CD4-positive, alpha-beta T cell (primary cell): Measurements from ENCODE around the gene ASTN2. TPM values are rescaled to one million over a fixed set of nuclear protein-coding genes. Genes with fewer than 3 reads are reported as not detected.
"Not testable (repeated sequence)": the region's sequence is repeated elsewhere in the genome, so short reads cannot be mapped to it uniquely, and the experiment has no call there.

Experiments used
- ATAC-seq: fragments of 200-7000 bp; cut with Tn5 transposase; one replicate; pipeline ENCODE4 v1.10.0; 2022; ENCODE audit warnings: mild to moderate bottlenecking; ENCODE audit not compliant: poor library complexity
- CTCF ChIA-PET: fragments of 350-600 bp; sonication (Branson Sonifier 250); formaldehyde crosslinking; loops from one replicate; lab custom pipeline; 2021; ENCODE audit warnings: antibody characterized with exemption, inconsistent platforms; lab: Charles Lee
- POLR2A ChIA-PET: fragments of 350-600 bp; sonication (Branson Sonifier 250); formaldehyde crosslinking; loops from one replicate; lab custom pipeline; 2021; ENCODE audit warnings: antibody characterized with exemption, inconsistent platforms; lab: Charles Lee
- DNase-seq, 14 experiments: peaks; one replicate each; pipeline ENCODE4 v3.0.0-alpha.2; 2013 to 2020; ENCODE audit warnings: mixed read lengths in 2 of 14
- H3K27ac ChIP-seq, 2 donors: one replicate each; pipeline versions ENCODE4 v1.5.1 to v1.7.0; 2013; ENCODE audit warnings: low read length in 2 of 2, low read depth in 1 of 2, mild to moderate bottlenecking in 1 of 2
- H3K27me3 ChIP-seq, 2 experiments: 1 replicate in 1 of 2; 2 replicates in 1 of 2; pipeline versions ENCODE4 v1.6.1 to v1.7.0; 2013; ENCODE audit warnings: low read length in 2 of 2, control low read depth in 1 of 2, mild to moderate bottlenecking in 1 of 2, moderate library complexity in 1 of 2; ENCODE audit not compliant: insufficient read depth in 2 of 2, control insufficient read depth in 1 of 2
- H3K36me3 ChIP-seq: one replicate; pipeline ENCODE4 v1.6.1; 2013; ENCODE audit warnings: low read length, control low read depth; ENCODE audit not compliant: insufficient read depth
- H3K4me1 ChIP-seq: one replicate; pipeline ENCODE4 v1.6.1; 2013; ENCODE audit warnings: low read length, control low read depth; ENCODE audit not compliant: insufficient read depth
- H3K4me3 ChIP-seq: one replicate; pipeline ENCODE4 v1.5.1; 2013; ENCODE audit warnings: mild to moderate bottlenecking, low read length, moderate library complexity
- H3K9me3 ChIP-seq, 2 experiments: 1 replicate in 1 of 2; 2 replicates in 1 of 2; pipeline versions ENCODE4 v1.6.1 to v1.7.0; 2013; ENCODE audit warnings: low read length in 2 of 2, mild to moderate bottlenecking in 2 of 2, control low read depth in 1 of 2, moderate library complexity in 1 of 2; ENCODE audit not compliant: control insufficient read depth in 1 of 2, insufficient read depth in 1 of 2
- H3K27ac Mint-ChIP-seq: one replicate; pipeline ENCODE4 v1.8.0; 2020; ENCODE audit warnings: mixed read lengths
- H3K27me3 Mint-ChIP-seq: one replicate; pipeline ENCODE4 v1.8.0; 2021; ENCODE audit warnings: mixed read lengths
- H3K36me3 Mint-ChIP-seq: one replicate; pipeline ENCODE4 v1.8.0; 2021; ENCODE audit warnings: low read depth, mixed read lengths
- H3K4me1 Mint-ChIP-seq: one replicate; pipeline ENCODE4 v1.8.0; 2021; ENCODE audit warnings: low read depth, mixed read lengths
- H3K4me3 Mint-ChIP-seq: one replicate; pipeline ENCODE4 v1.8.0; 2020; ENCODE audit warnings: mild to moderate bottlenecking, mixed read lengths
- H3K9me3 Mint-ChIP-seq: one replicate; pipeline ENCODE4 v1.8.0; 2020; ENCODE audit warnings: mixed read lengths
- CTCF ChIP-seq: fragments of 200-600 bp; IDR thresholded peaks from one replicate; pipeline ENCODE4 v1.8.0; 2022; ENCODE audit warnings: antibody characterized with exemption, mild to moderate bottlenecking
- intact Hi-C, 2 experiments: fragments of 100-400 bp; cut with DNase I in 1 of 2; cut with micrococcal nuclease in 1 of 2; formaldehyde crosslinking; loops; one replicate each; pipeline versions ENCODE4 v1.15.1 to v1.9.0; 2023 to 2025; cut with DNase I, micrococcal nuclease
- total RNA-seq, 174 experiments: library from RNA in 2 of 174; stranded (reverse) in 2 of 174; gene quantifications; one replicate each; pipeline ENCODE4 v1.2.3 and lab custom pipeline; 2021 to 2026

The ASTN2 gene
- total RNA-seq, 2 experiments from 2014 or later: 2.3 to 2.4 TPM

DNA sequence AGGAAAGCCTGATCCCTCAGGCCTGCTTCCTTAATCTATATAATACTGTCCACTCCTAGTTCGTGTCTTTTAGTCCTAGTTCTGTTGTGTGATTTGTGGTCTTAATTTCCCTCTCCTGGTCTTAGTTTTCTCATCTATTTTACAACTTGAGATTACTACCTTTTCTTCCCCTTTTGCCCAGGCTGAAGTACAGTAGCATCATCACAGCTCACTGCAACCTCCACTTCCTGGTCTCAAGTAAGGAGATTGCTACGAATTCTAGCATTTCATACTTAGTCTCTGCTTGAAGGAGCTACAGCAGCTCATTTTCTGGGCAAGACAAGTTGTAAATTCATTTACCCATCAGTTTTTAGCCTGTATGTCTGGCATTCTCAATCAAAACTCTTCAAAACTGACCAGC is 722.2 kb downstream of the ASTN2 start:
- H3K27ac ChIP-seq: no peak overlapping the region
- ATAC-seq: no peak
- H3K4me3 ChIP-seq: no peak overlapping the region
- H3K4me3 Mint-ChIP-seq: no peak overlapping the region
- no peak for DNase-seq
- peak overlapping the region; percentile 15 for H3K27ac Mint-ChIP-seq
- H3K36me3 ChIP-seq: peaks cover 1% of the 10 kb centered on the region
- H3K36me3 Mint-ChIP-seq: peaks cover 28% of the 10 kb centered on the region
- no peak for TF ChIP-seq CTCF
- H3K4me1 Mint-ChIP-seq: peaks cover 74% of the 10 kb centered on the region
- peaks cover 20% of the 10 kb centered on the region for H3K4me1 ChIP-seq
- ChIA-PET POLR2A (no interaction called here), CTCF (no interaction called here)
- intact Hi-C loops: no loop called here
- H3K27me3 Mint-ChIP-seq: no peaks in the 10 kb centered on the region
- H3K9me3 Mint-ChIP-seq: no peaks in the 10 kb centered on the region
- H3K27me3 ChIP-seq: no peaks in the 10 kb centered on the region
- H3K9me3 ChIP-seq: peaks cover 0 to under 1% of the 10 kb centered on the region in 2 experiments

DNA sequence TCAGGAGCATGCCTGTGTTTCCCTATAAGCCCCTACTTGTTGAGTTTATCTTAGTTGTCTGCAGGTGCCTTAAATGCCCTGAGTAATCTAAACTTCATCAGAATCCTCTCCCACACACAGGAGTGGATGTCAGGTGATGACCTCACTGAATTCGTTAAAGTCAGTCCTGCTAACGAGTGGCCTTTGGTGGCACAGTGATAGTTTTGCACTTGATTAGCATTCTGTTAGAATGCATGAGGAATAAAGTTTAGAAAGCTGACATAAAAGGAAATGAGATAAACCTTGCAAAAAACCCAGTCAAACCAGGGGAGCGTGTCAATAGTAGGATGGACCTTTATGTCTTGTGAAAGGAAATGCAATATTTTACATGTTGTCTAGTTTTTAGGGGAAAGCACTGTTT is 723.2 kb downstream of the ASTN2 start:
- Mint-ChIP-seq H3K4me1 (peaks cover 83% of the 10 kb centered on the region), H3K36me3 (peaks cover 23% of the 10 kb centered on the region), H3K4me3 (no peak overlapping the region), H3K9me3 (no peaks in the 10 kb centered on the region), H3K27ac (peak overlapping the region; percentile 15), H3K27me3 (no peaks in the 10 kb centered on the region)
- CTCF ChIA-PET: no interaction called here
- H3K27me3 ChIP-seq: no peaks in the 10 kb centered on the region
- H3K4me1 ChIP-seq: peaks cover 26% of the 10 kb centered on the region
- no peak overlapping the region for H3K27ac ChIP-seq
- POLR2A ChIA-PET: no interaction called here
- H3K4me3 ChIP-seq: no peak overlapping the region
- no peak for ATAC-seq
- H3K9me3 ChIP-seq: no peaks in the 10 kb centered on the region
- H3K36me3 ChIP-seq: no peaks in the 10 kb centered on the region
- intact Hi-C loops: no loop called here
- no peak for TF ChIP-seq CTCF
- no peak for DNase-seq

DNA sequence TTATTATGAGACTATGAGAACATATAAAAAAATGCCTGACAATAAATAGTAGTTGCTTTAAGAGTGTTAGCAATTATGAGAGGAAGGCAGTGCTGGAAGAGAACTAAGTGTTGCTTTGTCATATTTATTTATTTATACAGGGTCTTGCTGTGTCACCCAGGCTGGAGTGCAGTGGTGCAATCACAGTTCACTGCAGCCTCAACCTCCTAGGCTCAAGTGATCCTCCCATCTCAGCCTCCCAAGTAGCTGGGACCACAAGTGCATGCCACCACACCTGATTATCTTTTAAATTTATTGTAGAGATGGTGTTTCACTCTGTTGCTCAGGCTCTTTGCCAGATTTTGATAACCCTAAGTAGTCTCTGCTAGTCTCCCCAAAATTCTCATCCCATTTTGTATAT is 724.1 kb downstream of the ASTN2 start:
- H3K4me3 ChIP-seq, H3K9me3 ChIP-seq, ATAC-seq, H3K27me3 Mint-ChIP-seq, H3K27ac Mint-ChIP-seq, CTCF ChIA-PET, H3K27me3 ChIP-seq, H3K27ac ChIP-seq, DNase-seq, H3K36me3 ChIP-seq, H3K9me3 Mint-ChIP-seq, intact Hi-C loops: not testable (repeated sequence)
- Mint-ChIP-seq H3K36me3 (peaks cover 19% of the 10 kb centered on the region), H3K4me1 (peaks cover 87% of the 10 kb centered on the region), H3K4me3 (peak overlapping the region; percentile 13)
- POLR2A ChIA-PET: interaction anchor here (1.0 kb wide), 1 partner anchor 17 kb away, joined by 3 read pairs; no protein-coding TSS in a partner anchor
- peaks cover 32% of the 10 kb centered on the region for H3K4me1 ChIP-seq

DNA sequence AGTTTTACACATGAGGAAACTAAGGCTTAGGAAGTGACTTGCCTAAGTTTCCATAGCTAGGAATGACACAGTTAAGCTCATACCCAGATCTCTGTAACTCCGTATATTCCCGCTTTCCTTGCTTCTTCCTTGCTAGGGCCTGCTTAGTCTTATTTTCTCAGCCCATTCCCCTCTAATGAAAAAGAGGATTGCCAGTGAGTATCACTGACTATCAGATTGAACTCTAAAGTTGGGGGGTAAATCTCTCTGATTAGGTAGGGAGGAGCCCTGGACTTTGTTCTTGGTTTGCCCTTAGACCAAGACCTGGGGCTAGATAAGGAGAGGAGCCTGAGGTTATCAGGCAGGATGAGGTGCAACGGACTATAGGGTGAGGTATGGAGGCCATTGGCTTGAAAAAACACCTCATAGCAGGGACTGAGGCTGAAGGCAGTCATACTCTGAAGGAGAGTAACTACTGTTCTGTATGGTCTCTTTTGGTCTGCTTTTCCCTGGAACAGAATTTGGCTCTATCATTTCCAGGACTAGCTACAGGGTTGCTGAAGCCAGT is 725.3 kb downstream of the ASTN2 start:
- intact Hi-C loops: no loop called here
- peaks cover 86% of the 10 kb centered on the region for H3K4me1 Mint-ChIP-seq
- Histone ChIP-seq H3K9me3 (no peaks in the 10 kb centered on the region), H3K4me3 (no peak overlapping the region), H3K27ac (no peak overlapping the region), H3K4me1 (peaks cover 32% of the 10 kb centered on the region), H3K27me3 (no peaks in the 10 kb centered on the region), H3K36me3 (no peaks in the 10 kb centered on the region)
- ChIA-PET CTCF (interaction anchor here (1.4 kb wide), 1 partner anchor 9 kb away, joined by 3 read pairs; no protein-coding TSS in a partner anchor), POLR2A (no interaction called here)
- DNase-seq: no peak
- H3K9me3 Mint-ChIP-seq: no peaks in the 10 kb centered on the region
- peaks cover 14% of the 10 kb centered on the region for H3K36me3 Mint-ChIP-seq
- H3K27me3 Mint-ChIP-seq: no peaks in the 10 kb centered on the region
- no peak for TF ChIP-seq CTCF
- ATAC-seq: no peak
- peak overlapping the region; percentile 94 for H3K27ac Mint-ChIP-seq
- peak overlapping the region; percentile 99 for H3K4me3 Mint-ChIP-seq
